Inflammatory macrophage treated with lipopolysaccharide for 1 hour (primary cell): Measurements from ENCODE around the gene DNAH14.

ENCODE experiments used
- DNase-seq, 2 donors: peaks; one replicate each; pipeline ENCODE4 v3.0.0-alpha.2; 2020 to 2022

DNAH14 gene

DNA sequence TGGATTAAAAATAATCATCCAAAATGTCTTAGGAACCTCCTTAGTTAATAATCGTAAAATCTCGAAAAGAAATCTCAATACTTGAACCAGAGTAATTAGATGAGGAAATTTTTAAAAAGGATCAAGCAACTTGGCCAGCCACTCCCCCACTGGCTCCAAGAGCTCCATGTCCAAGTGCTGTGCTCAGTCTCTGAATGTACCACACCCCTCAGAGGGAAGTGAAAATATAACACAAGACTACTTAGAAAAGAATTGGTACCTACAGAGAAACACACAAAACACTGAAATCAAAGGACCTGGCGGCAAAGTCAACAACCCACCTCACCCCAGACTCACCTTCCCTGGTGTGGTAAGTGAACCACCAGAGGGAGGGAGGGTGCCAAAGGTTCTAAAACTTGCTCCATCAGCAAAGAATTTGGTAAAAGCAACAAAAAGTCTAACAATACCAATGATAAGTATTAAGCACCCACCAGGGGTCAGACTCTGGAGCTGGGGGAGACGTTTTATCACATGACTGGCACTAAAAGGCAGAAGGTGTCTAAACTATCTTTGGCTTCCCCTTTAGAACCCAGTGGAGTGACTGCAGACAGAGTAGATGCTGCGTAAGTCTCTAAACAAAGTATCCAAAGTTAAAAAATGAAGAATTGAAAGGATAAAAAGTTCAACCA, 484.4 kb downstream of the DNAH14 start:
- no peak for DNase-seq

DNA sequence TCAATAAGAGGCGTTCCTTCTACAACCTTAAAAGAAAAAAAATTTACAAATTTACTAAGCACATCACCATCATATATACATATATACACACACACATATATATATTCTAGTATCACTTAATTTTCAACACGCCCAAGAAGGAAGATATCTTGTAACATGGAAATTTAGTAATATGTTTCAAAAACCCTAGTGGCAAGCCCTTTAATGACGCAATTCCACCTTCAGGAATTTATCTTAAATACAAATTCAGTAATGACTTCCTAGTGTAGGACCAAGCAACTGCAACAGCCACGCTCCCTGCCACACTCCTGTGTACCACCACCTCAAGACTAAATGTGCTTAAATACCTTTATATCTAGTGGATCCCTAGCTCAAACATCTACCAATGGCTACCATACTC, 485.8 kb downstream of the DNAH14 start:
- DNase-seq, result peak; percentile 35 to 51

DNA sequence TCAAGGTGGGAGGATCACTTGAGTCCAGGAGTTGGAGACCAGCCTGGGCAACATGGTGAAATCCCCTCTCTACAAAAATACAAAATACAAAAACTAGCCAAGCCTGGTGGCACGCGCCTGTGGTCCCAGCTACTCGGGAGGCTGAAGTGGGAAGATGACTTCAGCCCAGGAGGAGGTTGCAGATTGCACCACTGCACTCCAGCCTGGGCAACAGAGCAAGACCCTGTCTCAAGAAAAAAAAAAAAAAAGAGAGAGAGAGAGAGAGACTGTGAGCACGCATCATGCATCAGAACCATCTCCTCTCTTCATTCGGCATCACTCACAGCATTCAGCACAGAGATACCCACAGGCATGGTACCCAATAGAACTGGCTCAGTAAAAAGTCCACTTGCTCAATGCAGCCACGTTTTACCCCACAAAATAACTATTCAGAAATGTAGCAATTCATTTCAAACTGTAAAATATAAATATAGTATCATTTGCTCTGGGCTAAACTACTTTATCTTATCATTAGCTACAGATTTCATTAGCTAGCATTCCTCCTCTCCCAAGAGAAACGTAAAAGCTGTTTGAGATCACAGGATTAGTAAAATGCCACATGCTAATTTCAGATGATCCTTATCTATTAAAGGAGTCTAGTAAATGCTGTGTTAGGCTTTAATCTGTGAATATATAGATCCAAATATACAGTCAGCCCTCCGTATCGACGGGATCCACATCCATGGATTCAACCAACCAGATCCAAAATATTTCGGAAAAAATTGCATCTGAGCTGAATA, 486.7 kb downstream of the DNAH14 start:
- DNase-seq, result no peak

DNA sequence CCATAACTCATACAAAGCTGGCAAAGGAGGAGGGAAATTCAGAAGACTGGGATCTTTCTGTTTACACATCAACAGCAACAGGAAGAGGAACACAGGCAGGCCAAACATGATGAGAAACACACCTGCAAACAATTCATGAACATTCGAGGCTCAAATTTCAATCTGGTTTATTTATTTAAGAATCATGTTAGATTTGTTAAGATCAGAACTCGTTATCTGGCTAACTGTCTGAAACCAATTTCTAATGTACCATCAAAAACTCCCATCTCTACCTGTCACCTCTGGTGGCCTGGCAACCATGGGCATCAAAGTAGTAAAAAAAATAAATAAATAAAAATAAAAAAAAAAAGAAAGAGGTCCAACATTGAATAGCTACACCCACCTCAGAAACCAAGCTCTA, 488.6 kb downstream of the DNAH14 start:
- no peak for DNase-seq

DNA sequence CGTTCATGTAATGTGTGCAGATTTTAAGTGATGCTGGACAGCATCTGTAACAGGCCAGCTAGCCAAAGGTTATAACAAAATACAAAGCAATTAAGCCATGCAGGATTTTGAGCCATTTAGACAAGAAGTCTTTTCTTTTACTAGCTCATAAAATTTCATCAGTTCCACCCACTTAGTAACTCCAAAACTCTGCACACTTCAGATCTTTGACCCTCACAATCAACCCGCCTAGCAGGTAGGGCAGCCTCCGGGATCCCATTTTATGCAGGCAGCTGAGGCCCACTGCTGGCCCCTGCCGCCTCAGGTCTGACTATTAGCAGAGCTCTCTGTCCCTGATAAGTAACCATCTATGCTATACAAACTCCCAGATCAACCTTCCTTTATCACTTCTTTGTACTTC, 489.1 kb downstream of the DNAH14 start:
- no peak for DNase-seq

DNA sequence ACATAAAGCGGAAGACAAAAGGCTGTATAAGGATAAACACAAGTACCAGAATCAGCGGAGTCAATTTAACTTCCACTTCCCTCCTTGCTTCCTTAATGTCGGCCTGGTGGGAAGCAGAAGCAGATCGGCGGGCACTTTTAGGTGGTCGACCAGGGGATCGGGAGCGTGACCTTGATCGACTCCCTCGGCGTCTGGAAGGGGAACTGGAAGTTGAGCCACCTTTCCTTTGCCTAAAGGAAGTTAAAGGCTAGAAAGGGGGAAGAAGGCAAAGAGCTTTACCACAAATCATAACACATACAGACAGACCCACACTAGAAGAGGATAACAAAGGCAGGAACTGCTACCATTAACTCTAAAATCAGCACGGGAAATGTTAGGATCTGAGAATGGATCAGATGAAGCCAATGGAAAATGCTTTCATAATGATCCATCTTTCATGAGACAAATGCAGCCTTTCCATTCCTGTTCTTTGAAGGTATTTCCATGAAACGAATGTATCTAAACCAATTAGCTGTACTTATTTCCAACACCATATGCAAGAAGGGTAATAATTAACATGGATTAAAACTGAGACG, 492.6 kb downstream of the DNAH14 start:
- DNase-seq, result peak in 1 of 2 donors; percentile 12

DNA sequence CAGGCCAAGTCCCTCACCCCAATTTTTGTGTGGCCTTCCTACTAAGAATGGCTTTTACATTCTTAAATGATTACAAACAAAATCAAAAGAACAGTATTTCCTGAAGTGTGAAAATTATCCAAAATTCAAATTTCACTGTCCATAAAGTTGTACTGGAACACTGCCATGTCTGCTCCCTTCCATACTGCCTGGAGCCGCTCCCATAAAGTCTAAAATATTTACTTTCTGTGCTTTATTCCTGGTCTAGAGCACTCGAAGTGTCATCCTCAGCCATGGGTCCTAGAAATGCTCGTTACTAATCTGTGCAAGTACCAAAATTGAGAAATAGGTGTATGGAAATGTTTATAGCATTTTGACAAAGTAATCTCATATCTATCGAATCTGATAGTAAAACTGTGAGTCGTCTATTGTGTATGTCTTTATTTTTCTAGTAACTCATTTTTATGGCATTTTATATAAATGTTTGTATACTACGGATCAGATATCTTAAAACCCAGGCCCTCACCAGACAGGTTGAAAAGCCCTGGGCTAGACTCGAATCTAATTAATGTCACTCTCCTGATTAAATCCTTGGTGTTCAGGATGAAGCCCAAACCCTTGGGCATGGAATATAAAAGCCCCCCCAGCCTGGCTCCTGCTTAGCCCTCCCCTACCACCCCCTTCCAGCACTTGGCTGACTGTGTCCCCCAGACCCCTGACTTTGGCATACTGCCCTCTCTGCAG, 493.5 kb downstream of the DNAH14 start:
- no peak for DNase-seq

DNA sequence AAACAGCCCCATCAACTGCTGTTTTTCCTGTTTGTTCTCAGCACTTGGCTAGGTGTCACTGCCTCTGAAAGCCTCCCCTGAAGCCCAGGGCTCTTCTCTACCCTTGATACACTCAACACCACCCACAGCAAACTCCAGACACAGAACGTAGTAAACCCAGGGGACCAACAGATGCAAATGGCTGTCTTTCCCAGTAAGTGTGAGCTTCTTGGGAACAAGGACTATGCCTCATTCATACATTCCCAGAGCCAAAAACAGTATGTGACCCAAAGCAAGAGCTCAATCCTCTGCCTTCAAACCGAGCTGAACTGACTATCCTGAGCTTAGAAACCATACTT, 494.0 kb downstream of the DNAH14 start:
- DNase-seq, result no peak

DNA sequence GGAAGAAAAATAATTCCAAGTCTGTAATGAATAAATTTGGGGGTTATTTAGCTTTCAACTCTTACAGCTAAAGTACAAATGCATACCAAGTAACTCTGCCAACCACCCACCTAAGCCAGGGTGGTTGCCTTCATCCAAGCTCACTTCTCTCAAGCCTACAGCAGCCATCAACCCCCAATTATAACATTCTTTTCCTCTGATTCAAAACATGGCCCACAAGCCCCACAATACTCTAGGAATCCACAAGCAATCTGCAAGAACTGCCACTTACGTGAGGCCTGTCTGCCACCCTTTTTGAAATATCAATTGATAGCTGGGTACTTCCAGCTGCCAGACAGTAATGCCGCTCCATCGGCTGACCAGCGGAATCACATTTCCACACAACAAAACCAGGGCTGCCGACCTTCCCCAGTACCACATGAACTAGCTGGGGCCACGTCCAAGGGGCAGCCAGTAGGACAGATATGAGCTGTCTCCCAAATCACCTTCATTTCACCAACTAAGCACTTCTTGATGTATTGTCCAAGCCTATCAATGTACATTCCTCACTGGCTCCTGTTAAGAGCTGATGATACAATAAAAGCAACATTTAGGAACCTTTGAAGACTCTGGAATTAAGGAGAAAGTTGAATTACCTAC, 495.2 kb downstream of the DNAH14 start:
- DNase-seq, result no peak

DNA sequence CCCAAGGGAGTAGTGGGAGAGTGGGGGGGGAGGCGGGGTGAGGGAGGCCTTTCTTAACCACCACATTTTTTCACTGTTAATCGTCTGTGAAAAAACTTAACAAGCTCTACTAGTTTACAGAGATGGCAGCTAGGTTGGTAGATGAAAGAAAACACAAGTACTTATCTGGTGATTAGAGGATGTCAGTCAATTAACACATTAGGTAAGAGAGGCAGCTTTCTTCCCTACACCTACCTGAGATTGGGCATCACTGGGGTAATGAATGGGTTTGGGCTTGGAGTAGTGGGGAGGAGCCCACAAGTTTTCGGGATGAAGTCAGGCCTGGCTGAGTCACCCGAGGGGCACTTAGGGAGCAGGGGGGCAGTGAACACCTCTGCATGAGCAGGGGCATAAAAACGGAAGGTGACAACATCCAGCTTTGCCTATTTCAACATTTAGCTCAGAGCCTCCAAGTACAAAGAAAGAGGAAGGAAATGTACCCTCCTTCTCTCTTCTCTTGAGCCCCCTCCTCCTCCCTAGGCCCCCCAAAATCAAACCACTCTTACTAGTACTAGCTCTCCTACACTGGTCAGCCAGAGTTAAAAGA, 495.8 kb downstream of the DNAH14 start:
- peak; percentile 21 to 48 for DNase-seq

DNA sequence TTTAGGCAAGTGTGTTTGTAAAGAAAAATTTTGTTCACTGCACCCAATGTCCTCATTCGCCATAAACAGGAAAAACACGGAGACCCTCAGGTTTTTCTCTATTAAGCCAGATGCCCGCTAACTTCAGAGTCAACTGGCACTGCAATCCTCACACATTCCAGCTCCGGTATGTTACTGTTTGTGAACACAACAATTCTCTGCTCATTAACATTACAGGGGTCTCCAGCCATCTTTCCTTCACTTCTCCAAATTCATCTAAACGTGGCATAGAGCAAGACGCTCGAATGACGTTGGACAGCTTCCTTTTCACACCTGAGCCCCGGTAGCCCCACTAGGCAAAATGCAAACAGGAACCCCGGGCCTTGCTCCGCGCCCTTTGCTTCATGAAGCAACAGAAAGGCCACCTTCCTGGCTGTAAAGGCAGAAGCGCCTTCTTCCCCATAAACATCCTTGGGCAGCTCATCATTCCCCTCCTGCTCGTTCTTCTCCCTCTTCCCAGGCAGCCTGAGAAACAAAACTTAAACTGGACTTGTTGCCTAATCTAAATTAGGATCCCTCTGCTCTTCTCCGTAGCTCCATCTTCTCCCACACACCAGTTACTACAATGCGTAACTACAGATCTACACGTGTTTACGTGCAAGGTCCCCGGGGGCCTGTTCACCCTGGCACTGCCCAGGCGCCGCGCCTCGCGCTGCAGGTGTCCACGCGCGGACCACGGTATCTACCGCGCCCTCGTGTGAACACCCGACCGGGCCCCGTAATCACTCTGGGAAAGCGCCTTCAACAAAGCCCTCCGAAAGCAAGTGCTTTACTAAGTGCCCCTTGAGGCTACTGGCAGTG, 497.1 kb downstream of the DNAH14 start:
- DNase-seq, result peak in 1 of 2 donors; percentile 33

DNA sequence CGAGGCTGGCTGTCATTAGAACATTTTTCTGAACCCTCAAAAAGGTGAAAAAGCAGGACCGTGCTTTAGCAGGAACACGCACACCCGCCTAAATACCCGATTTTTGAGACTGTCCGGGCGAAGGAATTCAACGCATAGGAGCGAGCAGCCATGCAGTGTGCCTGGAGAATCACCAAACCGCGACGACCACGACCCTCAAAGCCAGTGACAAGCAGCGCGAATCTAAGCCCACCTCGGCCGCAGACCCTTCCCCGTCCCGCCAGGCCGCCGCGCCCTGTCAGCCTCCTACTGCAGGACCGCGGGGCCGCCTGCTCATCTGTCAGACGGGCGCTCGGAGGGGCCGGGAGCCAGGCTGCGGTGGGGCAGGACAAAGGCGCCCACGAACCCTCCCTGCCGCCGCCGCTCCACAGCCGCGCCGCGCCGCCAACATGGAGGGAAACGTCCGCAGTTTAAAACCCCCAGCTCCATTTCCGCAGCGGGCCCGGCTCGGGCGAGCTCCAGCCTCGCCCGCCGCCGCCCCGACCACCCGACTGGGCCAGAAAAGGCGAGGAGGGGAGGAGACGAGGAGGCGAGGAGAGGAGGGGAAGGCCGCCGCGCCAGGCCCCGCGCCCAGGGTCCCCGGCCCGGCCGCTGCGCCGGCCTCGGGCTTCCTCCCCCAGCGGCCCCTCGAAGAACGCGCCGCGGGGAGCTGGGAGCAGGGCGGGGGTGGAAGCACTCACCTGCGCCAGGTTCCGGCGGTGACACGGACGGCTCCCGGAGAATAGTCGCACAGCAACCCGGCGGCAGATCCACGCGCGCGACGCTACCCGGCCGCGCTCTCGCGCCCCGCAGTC, 498.0 kb downstream of the DNAH14 start, which contains the start of gene LBR:
TSS of gene LBR (minus strand) at position 804 of the 833 bp plus-strand sequence. CDS start 3,963 bp downstream, outside the sequence.
- DNase-seq, result no peak

DNA sequence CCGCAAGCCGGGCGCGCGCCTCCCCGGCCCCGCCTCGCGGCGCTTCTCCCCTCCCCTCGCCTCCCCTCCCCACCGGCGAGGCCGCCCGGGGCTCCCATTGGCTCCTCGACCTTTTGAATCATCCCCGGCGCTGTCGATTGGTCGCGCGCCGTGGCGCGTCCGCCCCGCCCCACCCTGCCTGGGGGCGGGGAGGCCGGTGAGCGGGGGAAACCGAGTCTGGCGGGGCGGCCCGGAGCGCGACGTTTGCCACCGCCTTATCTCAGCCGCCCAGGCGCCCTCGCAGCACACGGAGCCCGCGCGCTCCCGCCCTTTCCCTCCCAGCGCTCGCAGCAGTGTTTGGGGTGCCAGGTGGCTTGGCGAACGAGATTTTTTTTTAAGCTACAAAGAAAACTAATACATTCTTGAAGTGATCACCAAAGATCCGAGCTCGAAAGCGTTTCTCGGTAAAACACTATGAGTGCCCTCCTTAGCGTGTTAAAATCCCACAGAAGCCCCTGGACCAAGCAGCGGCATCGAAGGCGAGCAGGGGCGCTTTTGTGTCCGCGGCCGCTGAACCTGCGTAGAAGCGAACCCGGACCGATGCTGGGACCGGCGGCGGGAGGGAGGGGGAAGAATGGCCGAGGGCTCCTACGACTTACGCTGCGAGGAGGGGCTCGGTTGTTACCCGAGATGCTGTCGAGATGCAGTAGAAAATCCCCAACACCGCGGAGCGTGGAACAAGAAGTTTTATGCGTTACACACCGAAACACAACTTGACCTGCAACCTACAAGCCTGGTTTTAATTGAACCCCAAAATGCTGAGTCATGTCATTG, 498.8 kb downstream of the DNAH14 start:
- peak; percentile 86 to 94 for DNase-seq

DNA sequence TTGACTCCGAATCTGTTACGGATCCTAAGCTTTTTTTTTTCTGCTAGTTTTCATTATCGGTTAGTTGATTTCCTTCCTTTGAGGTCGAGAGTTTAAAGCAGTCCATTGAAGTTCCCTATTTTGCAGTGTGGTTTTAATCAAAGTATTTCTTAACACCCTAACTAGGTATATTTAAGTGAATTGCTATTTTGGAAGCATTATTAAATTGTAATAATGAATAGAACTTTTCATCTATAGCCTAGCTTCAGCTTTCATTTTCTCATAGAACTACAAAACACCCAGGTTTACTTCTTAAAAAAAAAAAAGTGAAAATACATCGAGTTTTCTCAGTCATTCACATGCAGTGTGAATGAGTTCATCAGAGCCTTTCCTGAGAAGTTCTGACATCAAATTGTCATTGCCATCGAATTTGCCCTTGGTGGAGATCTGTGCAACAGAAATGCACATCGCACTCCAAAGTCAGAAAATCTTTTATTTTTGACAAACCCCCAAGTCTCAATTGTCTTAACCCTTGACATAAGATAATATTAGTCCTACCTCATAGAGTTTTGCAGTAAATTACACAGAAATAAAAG, 499.5 kb downstream of the DNAH14 start:
- peak; percentile 50 to 56 for DNase-seq

DNA sequence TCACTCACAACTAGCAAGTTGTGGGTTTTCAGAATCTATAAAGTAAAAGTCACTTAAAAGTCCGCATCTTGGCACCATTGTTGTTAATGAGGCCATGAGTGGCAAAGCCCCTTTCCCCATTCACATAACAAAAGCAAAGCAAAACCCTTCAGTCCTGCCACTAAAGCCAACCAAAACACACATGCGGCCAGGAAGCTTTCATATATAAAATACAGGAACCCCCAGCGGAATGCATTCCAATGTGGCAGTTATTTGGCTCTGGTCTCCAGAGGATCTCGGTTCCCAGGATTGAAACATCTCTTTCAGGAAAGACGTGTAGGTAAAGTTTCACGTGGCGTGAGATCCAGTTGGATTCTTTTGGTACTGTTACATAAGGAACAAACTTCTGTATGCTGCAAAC, 500.8 kb downstream of the DNAH14 start:
- DNase-seq, result no peak

DNA sequence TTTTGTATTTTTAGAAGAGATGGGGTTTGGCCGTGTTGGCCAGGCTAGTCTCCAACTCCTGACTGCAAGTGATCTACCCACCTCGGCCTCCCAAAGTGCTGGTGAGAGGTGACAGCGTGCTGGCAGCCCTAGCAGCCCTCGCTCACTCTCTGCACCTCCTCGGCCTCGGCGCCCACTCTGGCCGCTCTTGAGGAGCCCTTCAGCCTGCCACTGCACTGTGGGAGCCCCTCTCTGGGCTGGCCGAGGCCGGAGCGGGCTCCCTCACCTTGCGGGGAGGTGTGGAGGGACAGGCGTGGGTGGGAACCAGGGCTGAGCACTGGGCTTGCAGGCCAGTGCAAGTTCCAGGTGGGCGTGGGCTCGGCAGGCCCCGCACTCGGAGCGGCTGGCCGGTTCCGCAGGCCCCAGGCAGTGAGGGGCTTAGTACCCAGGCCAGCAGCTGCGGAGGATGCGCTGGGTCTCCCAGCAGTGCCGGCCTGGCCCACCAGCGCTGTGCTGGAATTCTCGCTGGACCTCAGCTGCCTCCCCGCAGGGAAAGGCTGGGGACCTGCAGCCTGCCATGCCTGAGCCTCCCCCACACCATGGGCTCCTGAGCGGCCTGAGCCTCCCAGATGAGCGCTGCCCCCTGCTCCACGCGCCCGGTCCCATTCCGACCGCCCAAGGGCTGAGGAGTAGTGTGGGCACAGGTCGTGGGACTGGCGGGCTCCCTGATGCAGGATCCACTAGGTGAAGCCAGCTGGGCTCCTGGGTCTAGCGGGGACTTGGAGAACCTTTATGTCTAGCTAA, 501.8 kb downstream of the DNAH14 start:
- no peak for DNase-seq

DNA sequence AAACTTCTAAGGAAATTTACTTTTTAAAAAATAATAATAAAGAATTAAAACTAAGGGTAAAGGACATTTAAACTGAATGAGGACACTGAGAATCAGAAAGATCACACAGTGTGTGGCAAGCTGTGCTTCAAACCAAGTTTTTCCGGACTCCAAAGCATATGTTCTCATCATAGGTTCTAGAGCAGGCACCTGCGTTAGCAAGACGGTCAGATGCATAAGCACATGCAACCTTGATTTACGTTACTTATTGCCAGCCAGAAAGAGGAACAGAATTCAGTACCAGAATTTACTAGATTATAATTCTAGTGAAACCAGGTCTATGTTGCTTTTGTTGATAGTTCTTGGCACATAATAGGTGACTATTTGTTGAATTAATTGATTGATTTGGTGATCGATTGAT, 504.6 kb downstream of the DNAH14 start:
- no peak for DNase-seq

DNA sequence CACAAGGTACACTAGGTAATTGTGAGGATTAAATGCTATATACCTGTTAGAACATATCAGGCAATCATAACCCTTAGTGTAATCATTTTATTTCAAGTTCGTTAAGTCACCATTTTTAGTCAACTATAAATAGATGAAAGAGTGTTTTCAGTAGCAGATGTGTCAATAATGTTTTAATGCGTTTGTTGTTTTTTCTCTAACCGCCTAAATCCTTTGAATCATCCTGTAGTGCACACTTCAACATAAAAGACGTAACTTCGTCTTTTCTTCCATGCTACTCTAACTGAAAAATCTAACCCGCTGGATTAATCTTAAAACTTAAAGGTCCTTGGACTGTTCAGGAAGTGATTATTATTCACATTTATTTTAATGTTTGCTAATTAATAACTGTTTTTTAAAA, 505.6 kb downstream of the DNAH14 start:
- DNase-seq, result no peak

DNA sequence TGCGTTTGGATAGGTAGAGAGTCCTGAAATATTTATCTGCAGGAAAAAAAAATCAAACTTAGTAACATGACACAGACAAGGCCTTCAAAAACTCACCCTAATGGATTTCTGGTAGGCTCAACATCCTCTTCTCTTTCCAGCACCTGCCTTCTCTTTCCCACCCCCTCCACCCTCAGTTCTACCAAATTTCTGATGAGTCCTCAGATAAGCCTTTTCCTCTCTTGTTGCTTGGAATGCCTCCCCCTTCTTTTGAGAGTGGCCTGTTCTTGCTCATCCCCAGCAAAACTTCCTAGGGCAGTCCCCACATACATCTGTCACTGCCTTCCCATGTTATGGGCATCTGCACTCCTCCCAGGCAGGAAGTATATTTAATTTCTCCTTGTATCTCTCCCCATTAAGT, 506.0 kb downstream of the DNAH14 start:
- DNase-seq, result no peak
